ENCODE results near the gene PTPRT.

PTPRT gene

DNA sequence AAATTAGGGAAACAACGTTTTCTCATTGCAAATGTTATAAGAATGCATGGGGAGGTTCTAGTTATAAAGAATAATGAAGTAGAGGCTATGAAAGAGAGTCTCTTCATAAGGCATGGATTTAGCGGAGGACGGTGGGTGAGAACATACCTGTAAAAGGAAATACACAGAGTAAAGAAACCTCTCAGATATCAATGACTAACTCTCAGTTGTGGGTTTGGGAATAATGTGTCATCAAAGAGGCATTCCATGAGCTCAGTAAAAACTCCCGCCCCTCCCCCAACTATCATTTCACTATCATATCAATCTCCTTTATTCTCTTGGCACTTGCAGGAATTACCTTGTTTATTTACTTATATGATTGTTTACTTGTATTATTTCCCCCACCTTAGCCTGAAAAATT is 695.4 kb downstream of the PTPRT start:
- in situ Hi-C loops (cut with MboI; ENCODE audit: low sequenced_read_pairs), result no loop called here

- in situ Hi-C loops (cut with MboI; ENCODE audit: low sequenced_read_pairs), result no loop called here
Measured at GRCh38 chr20:42493001-42493400, 696.7 kb downstream of the PTPRT start.

DNA sequence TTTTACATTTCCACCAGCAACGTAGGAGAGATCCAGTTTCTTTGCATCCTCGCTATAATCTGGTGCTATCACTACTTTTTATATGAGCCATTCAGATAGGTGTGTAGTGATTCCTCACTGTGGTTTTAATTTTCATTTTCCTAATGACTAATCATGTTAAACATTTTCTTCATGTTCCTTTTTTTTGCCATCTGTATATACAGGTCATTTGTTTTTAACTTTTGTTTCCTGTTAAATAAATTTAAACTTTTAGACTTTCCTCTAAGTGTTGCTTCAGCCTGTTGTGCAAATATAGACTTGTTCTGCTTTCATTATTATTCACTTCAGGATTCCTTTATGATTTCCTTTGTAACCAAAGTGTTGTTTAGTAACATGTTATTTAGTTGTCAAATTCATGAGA is 697.4 kb downstream of the PTPRT start:
- in situ Hi-C loops (cut with MboI; ENCODE audit: low sequenced_read_pairs), result no loop called here

DNA sequence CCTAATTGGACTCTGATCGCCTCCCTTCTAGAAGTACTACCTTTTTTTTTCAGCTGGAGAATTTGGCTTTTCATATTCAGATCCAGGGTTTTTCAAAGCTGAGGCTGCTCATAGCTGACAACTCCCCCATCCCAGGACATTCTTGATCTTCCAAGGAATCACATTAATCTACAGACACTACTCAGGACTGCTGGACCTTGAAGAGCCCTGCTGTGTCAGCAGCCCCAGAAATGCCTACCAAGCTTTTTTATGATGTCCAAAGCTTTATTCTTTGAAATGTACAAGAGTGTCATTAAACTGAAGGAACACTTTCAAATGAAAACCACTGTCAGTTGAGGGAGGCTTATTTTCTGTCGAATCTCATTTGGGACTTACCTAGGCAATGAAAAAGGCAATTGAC is 704.1 kb downstream of the PTPRT start:
- in situ Hi-C loops (cut with MboI; ENCODE audit: low sequenced_read_pairs), result no loop called here

DNA sequence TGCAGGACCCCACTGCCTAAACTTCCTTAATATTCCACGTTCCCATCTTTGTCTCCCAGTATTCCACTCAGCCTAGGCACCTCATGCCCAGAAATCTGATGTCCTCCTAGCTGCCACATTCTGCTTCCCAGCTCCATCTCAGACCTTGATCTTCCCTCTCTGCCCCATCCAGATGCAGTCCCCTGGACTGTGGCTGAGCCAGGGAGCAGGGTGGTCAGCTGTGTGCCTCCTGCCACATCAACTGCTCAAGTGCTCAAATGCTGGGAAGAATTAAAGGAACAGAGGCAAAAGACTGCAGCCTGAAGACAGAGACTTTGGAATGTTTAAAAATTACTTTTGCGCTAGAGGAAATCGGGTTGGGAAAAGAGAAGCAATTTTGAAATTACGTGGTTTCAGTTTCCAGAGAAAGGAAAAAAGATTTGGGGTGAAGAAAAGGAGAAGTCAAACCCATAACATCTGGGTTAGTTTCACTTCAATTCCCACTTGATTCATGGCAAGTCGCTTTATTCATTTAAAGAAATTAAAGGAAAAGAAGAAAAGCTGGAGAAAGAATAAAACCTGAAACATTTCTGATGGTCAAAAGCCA is 704.8 kb downstream of the PTPRT start:
- in situ Hi-C loops (cut with MboI; ENCODE audit: low sequenced_read_pairs), result no loop called here

DNA sequence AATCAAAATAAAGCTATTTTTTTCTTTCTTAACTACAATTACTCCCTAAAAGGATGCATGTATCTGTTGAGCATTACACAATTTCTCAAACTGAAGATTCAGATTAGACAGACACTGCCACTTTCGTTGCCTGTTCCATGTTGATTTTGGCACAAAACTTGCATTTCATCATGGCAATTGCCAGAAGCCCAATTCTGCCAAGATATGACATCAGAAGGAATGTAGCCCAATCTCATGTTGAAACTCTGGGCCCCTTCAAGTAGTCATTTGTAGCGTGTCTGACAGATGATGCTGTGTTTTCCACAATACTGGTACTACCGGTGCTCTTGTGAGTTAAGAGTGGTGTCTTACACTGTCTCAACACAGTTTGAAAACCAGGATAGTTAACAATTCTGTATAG is 705.4 kb downstream of the PTPRT start:
- in situ Hi-C loops (cut with MboI; ENCODE audit: low sequenced_read_pairs), result no loop called here

DNA sequence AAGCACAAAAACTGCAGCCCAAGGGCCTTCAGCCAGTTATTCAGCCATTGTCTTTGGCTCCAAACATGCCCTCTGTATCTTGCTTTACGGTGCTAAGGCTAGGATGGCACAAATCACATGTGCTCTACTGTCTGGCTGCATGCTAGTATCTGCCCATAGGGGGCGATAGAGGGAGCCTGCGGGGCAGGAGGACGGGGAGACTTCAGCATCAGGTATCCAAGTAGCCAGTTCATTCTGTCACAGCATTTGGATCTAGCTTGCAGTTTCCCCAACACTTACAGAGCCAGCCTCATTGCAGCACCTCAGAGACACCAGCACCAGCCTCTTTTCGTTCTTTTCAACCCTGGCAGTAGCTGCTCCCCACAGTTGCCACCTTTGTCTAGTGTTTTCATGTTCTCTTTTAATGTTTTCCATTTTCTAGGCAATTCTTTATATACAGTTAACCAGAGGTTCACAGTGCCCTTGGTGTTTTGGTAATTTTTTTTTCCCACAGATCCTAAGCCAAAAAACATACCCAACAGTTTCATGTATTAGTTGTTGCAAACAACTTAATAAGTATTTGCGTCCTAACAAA is 705.9 kb downstream of the PTPRT start:
- in situ Hi-C loops (cut with MboI; ENCODE audit: low sequenced_read_pairs), result no loop called here

- in situ Hi-C loops (cut with MboI; ENCODE audit: low sequenced_read_pairs), result no loop called here
Measured at GRCh38 chr20:42482808-42483207, 706.9 kb downstream of the PTPRT start.

- in situ Hi-C loops (cut with MboI; ENCODE audit: low sequenced_read_pairs), result no loop called here
Measured at GRCh38 chr20:42475773-42476172, 713.9 kb downstream of the PTPRT start.

DNA sequence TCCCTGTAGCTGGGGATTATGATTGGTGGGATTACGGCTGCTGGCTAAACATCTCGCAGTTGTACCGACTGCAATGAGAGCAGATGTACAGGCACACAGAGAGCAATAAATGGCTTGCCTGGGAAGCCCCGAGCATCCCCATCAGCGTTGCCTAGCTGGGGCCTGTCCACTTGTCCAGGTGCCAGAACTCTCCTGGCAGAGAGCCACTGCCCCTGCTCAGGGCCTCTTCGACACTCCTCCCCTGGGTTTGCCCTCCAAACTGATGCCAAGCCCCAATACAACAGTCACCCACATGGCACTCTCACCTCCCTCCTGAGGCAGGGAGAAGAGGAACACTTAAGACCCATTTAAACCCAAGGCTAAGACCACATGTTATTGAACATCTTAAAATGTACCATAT is 715.1 kb downstream of the PTPRT start:
- in situ Hi-C loops (cut with MboI; ENCODE audit: low sequenced_read_pairs), result no loop called here

- in situ Hi-C loops (cut with MboI; ENCODE audit: low sequenced_read_pairs), result no loop called here
Measured at GRCh38 chr20:42472198-42472597, 717.5 kb downstream of the PTPRT start.

DNA sequence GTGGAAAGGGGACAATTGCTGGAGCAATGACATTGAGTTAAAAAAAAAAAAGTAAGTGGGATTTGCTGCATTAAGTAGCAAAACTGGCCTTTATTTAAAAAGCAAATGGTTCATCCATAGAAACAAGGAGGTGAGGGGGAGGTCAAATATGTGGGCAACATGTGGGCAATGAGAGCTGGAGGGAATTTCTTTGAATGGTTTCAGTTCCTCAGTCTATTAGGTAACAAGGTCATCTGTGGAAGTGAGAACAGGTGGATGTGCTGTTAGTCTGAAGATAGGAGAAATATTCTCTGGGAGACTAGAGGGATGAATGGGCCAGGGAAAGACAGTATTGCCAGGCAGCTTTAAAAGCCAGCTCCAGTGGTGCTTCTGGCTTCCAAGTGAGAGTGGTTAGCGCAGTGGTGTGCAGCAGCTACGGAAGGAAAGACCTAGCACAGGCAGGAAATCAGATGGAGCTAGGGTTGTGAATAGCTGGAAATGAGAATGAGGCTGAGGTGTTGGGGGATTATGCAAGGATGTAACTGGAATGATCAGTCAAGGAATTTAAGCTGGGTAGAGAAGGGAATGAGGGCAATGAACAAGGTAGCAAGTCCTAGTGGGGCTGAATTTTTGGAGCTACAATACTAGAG is 727.6 kb downstream of the PTPRT start:
- in situ Hi-C loops (cut with MboI; ENCODE audit: low sequenced_read_pairs), result no loop called here

GRCh38 chr20:42461291-42461690 is 728.4 kb downstream of the PTPRT start:
- in situ Hi-C loops (cut with MboI; ENCODE audit: low sequenced_read_pairs), result no loop called here

- in situ Hi-C loops (cut with MboI; ENCODE audit: low sequenced_read_pairs), result no loop called here
Measured at GRCh38 chr20:42447270-42447669, 742.4 kb downstream of the PTPRT start.

GRCh38 chr20:42444799-42445198 is 744.9 kb downstream of the PTPRT start:
- in situ Hi-C loops (cut with MboI; ENCODE audit: low sequenced_read_pairs), result no loop called here

DNA sequence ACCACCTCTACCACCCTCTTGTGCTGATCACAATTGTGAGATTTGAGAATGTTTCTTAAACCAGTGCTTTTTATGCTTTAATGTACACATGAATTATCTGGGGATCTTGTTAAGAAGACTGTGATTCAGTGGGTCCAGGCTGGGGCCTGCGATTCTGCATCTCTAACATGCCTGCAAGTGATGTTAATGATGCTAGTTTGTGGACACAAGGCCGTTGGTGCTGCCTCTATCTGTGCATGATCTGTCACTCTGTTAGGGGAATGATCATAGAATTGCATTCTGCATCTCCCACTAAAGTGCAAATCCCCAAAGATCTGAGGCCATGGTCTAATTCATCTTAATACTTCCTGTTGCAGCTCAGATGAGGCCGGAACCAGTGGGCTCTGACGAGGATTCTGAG is 746.5 kb downstream of the PTPRT start:
- in situ Hi-C loops (cut with MboI; ENCODE audit: low sequenced_read_pairs), result no loop called here

- in situ Hi-C loops (cut with MboI; ENCODE audit: low sequenced_read_pairs), result no loop called here
Measured at GRCh38 chr20:42442716-42443115, 747.0 kb downstream of the PTPRT start.

DNA sequence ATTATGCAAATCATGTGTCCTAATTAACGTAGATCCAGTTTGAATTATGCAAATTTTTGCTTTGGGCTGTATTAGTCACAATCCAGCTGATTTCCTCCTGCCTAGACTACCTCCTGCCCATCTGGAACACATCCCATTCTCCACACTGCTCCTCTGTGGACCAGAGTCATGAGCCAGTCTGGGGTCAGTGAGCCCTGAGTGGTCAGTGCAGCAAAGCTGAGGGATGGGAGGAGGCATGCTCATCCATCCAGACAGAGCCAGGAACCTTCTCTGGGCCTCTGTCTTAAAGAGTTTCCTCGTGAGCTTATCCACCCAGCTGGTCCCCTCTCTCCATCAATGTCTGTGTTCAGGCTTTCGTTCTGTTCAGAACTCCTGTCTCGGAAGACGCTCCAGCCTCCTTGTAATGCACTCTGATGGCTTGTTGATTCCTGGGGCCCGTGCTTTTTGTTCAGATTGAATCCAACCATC is 747.8 kb downstream of the PTPRT start:
- in situ Hi-C loops (cut with MboI; ENCODE audit: low sequenced_read_pairs), result no loop called here

GRCh38 chr20:42441196-42441863 is 748.4 kb downstream of the PTPRT start:
- in situ Hi-C loops (cut with MboI; ENCODE audit: low sequenced_read_pairs), result no loop called here

- in situ Hi-C loops (cut with MboI; ENCODE audit: low sequenced_read_pairs), result no loop called here
Measured at GRCh38 chr20:42435230-42435629, 754.5 kb downstream of the PTPRT start.

- in situ Hi-C loops (cut with MboI; ENCODE audit: low sequenced_read_pairs), result no loop called here
Measured at GRCh38 chr20:42432496-42433334, 757.0 kb downstream of the PTPRT start.
